Measurements from ENCODE around the gene ZAR1L.

- TF ChIP-seq REST (IDR thresholded peaks at IDR 0.05; ENCODE audit: insufficient read depth in 1 of 2, low read depth in 2 of 2, low read length in 2 of 2), result no peak
- TF ChIP-seq POLR2AphosphoS5 (IDR thresholded peaks at IDR 0.05; ENCODE audit: low read depth, low read length), result no peak
Measured at GRCh38 chr13:32340914-32341313, 25.8 kb upstream of the ZAR1L start.
